GM12878 (cell line): ENCODE data around the gene SLC1A2. TPM values are rescaled to one million over a fixed set of nuclear protein-coding genes. Genes with fewer than 3 reads are reported as not detected.

Source experiments
- ATAC-seq: fragments of 200-7000 bp; cut with Tn5 transposase; 3 replicates; pipeline ENCODE4 v1.9.1; 2020; ENCODE audit warnings: mild to moderate bottlenecking, moderate library complexity
- BruUV-seq: library from RNA; stranded (reverse); fragments of 400-500 nt; replicated peaks from 2 replicates; lab custom pipeline; 2021; lab: Mats Ljungman, UMichigan
- CTCF ChIA-PET: fragments of 300-600 bp; sonication (Branson Sonifier 250); formaldehyde crosslinking; extraction: SDS; loops from one replicate; lab custom pipeline; 2021; ENCODE audit warnings: inconsistent platforms; lab: Yijun Ruan, JAX
- POLR2A ChIA-PET: fragments of 350-600 bp; formaldehyde crosslinking; extraction: SDS; loops from one replicate; lab custom pipeline; 2021; ENCODE audit warnings: inconsistent platforms; lab: Charles Lee
- RAD21 ChIA-PET: fragments of 300-600 bp; sonication (Branson Sonifier 250); formaldehyde crosslinking; loops from one replicate; lab custom pipeline; 2023; ENCODE audit warnings: antibody characterized with exemption; ENCODE audit not compliant: unreplicated experiment; lab: Charles Lee
- SMC1A ChIA-PET: fragments of 300-600 bp; sonication (Branson Sonifier 250); formaldehyde crosslinking; loops from one replicate; lab custom pipeline; 2023; ENCODE audit not compliant: unreplicated experiment, uncharacterized antibody; lab: Charles Lee
- DNase-seq: peaks from one replicate; pipeline ENCODE4 v3.0.0-alpha.2; 2011; ENCODE audit warnings: low read depth, low spot score
- FAIRE-seq: peaks from 3 replicates; lab custom pipeline; 2011; peaks lifted over from hg19 to GRCh38; lab: Jason Lieb, UNC
- H2AFZ ChIP-seq: 2 replicates; pipeline ENCODE4 v1.6.0; 2011; ENCODE audit warnings: low read depth, low read length, control low read depth; ENCODE audit not compliant: control insufficient read depth
- H3K27ac ChIP-seq: 2 replicates; pipeline ENCODE4 v1.5.1; 2011; ENCODE audit warnings: control low read depth; ENCODE audit not compliant: control insufficient read depth, insufficient read depth
- H3K27me3 ChIP-seq, 2 experiments: replicated peaks in 1 of 2; 2 replicates each; pipeline versions ENCODE4 v1.6.0 to v1.6.1; 2011; ENCODE audit warnings: low read length in 1 of 2; ENCODE audit not compliant: control insufficient read depth in 2 of 2, insufficient read depth in 2 of 2
- H3K36me3 ChIP-seq, 2 experiments: 2 replicates each; pipeline ENCODE4 v1.5.1; 2011; ENCODE audit warnings: low read length in 1 of 2; ENCODE audit not compliant: control insufficient read depth in 2 of 2, insufficient read depth in 2 of 2
- H3K4me1 ChIP-seq: 2 replicates; pipeline ENCODE4 v1.6.1; 2011; ENCODE audit warnings: mild to moderate bottlenecking, low read length, moderate library complexity, mixed read lengths; ENCODE audit not compliant: control insufficient read depth, insufficient read depth
- H3K4me2 ChIP-seq: 2 replicates; pipeline ENCODE4 v1.6.0; 2011; ENCODE audit warnings: control low read depth; ENCODE audit not compliant: control insufficient read depth, insufficient read depth
- H3K4me3 ChIP-seq: fragments of 200-600 bp; sonication (generic); 2 replicates; pipeline ENCODE4 v1.5.1; 2016
- H3K79me2 ChIP-seq: 2 replicates; pipeline ENCODE4 v1.6.0; 2011; ENCODE audit warnings: low read length; ENCODE audit not compliant: control insufficient read depth, insufficient read depth
- H3K9ac ChIP-seq: 2 replicates; pipeline ENCODE4 v1.8.0; 2011; ENCODE audit warnings: low read length, control low read depth, mixed read lengths; ENCODE audit not compliant: control insufficient read depth, insufficient read depth
- H3K9me3 ChIP-seq: replicated peaks from 3 replicates; pipeline ENCODE4 v1.5.1; 2011; ENCODE audit warnings: mild to moderate bottlenecking, low read length; ENCODE audit not compliant: control insufficient read depth, insufficient read depth
- H4K20me1 ChIP-seq: 2 replicates; pipeline ENCODE4 v1.6.0; 2011; ENCODE audit not compliant: control insufficient read depth, insufficient read depth
- ELK1 ChIP-seq: IDR thresholded peaks from 2 replicates; pipeline ENCODE4 v1.6.1; 2012; ENCODE audit warnings: low read depth, low read length, improper control_type of control experiment
- FOS ChIP-seq: IDR thresholded peaks from 3 replicates; pipeline ENCODE4 v1.6.1; 2011; ENCODE audit warnings: borderline replicate concordance; ENCODE audit not compliant: insufficient read length; ENCODE audit errors: extremely low read depth
- GABPA ChIP-seq: IDR thresholded peaks from 2 replicates; pipeline ENCODE4 v1.6.1; 2014; ENCODE audit warnings: antibody characterized with exemption, low read depth, mild to moderate bottlenecking, inconsistent platforms
- HDAC6 ChIP-seq: fragments of 200-600 bp; sonication (generic); IDR thresholded peaks from one replicate; pipeline ENCODE4 v1.8.0; 2017; ENCODE audit warnings: antibody characterized with exemption; ENCODE audit not compliant: unreplicated experiment
- SRF ChIP-seq, 2 experiments: IDR thresholded peaks; 2 replicates each; pipeline ENCODE4 v1.6.1; 2011; ENCODE audit warnings: low read depth in 2 of 2, low read length in 2 of 2, mild to moderate bottlenecking in 1 of 2, moderate library complexity in 1 of 2
- WRNIP1 ChIP-seq: IDR thresholded peaks from 2 replicates; pipeline ENCODE4 v1.6.1; 2011; ENCODE audit warnings: low read depth, low read length, improper control_type of control experiment, borderline replicate concordance
- ZBED1 ChIP-seq: IDR thresholded peaks from 2 replicates; pipeline ENCODE4 v1.6.1; 2016; ENCODE audit warnings: borderline replicate concordance
- WGBS: methylation state at CpG from one replicate; pipeline ENCODE4 v1.1.6; 2016; ENCODE audit warnings: low lambda C conversion rate; ENCODE audit not compliant: insufficient replicate concordance, insufficient coverage; ENCODE audit errors: missing lambda C conversion rate; 5-methylcytosine and 5-hydroxymethylcytosine counted together
- in situ Hi-C: fragments of 300-500 bp; cut with MboI; formaldehyde crosslinking; loops from 9 replicates; pipeline ENCODE4 v1.14.3; 2018; ENCODE audit warnings: mixed read lengths
- intact Hi-C: fragments of 100-400 bp; cut with micrococcal nuclease; formaldehyde crosslinking; loops from one replicate; pipeline ENCODE4 v1.14.2; 2022; ENCODE audit not compliant: unreplicated experiment
- polyA plus RNA-seq, 11 experiments: library from polyadenylated mRNA; depleted of rRNA in 4 of 11; unstranded in 6 of 11; stranded (reverse) in 5 of 11; fragments of >200 nt; fragmentation: Nextera tagmentation in 4 of 11; fragmentation: Illumina TruSeq in 1 of 11; extraction: Ambion mirVana in 4 of 11; extraction: Trizol in 1 of 11; gene quantifications; 1 replicate in 1 of 11; 2 replicates in 10 of 11; pipeline versions ENCODE4 v1.2.1 to v1.2.3, GENCODE V29; 2011 to 2016; ENCODE audit warnings: inconsistent platforms in 2 of 11, missing spikeins in 2 of 11, low read depth in 1 of 11
- total RNA-seq, 4 experiments: library from RNA; depleted of rRNA in 3 of 4; stranded (reverse); fragments of >200 nt in 3 of 4; fragmentation: Illumina TruSeq in 1 of 4; extraction: Trizol in 1 of 4; gene quantifications; 2 replicates each; pipeline versions ENCODE4 v1.2.1 to v1.2.3, GENCODE V29; 2013 to 2021

SLC1A2 gene
- total and polyA plus RNA-seq, 10 of the 15 experiments (the other 5 are each of a cell fraction or from before 2014, with no cell fraction given): 0.01 to 0.84 (median 0.22) TPM; not detected in 1

- no peak for TF ChIP-seq FOS
- peak; percentile 70; the same call in 1 of the 2 replicates for TF ChIP-seq ELK1
- TF ChIP-seq, all 136 proteins: peak for 20
These were observed 76.2 kb downstream of the SLC1A2 start (continued) for GRCh38 chr11:35343033-35343598.

GRCh38 chr11:35340715-35341114 lies 78.6 kb downstream of the SLC1A2 start:
- in situ Hi-C loops: no loop called here
- CTCF ChIA-PET: interaction anchor here (1.0 kb wide), 1 partner anchor 37 kb away, joined by 3 read pairs; no protein-coding TSS in a partner anchor

More at GRCh38 chr11:35340715-35341114, 78.6 kb downstream of the SLC1A2 start:
- no TSS peak for BruUV-seq
- Histone ChIP-seq H4K20me1 (no peaks in the 10 kb centered on the region), H3K4me3 (no peak overlapping the region), H3K4me1 (peaks cover 24% of the 10 kb centered on the region), H3K27ac (no peak overlapping the region), H3K79me2 (no peaks in the 10 kb centered on the region), H2AFZ (no peak overlapping the region), H3K4me2 (no peak overlapping the region), H3K9ac (no peak overlapping the region), H3K9me3 (peaks cover 3% of the 10 kb centered on the region; the same call in 1 of the 3 replicates), H3K36me3 (no peaks in the 10 kb centered on the region), H3K27me3 (no peaks in the 10 kb centered on the region)
- DNase-seq (no peak), ATAC-seq (no peak), FAIRE-seq (no peak)
- WGBS: 96% methylated on average over 2 of the region's 2 CpGs
- RAD21 ChIA-PET: no interaction called here
- TF ChIP-seq ZBED1: no peak
- TF ChIP-seq WRNIP1: no peak
- no peak for TF ChIP-seq GABPA
- TF ChIP-seq HDAC6: no peak
- TF ChIP-seq SRF (IDR thresholded peaks at IDR 0.05; ENCODE audit: low read depth in 2 of 2, low read length in 2 of 2): no peak
- SMC1A ChIA-PET: interaction anchor here (1.0 to 1.4 kb wide), 3 partner anchors 16 to 102 kb away, joined by 3 to 4 read pairs (median 4); no protein-coding TSS in a partner anchor
- POLR2A ChIA-PET: no interaction called here
- intact Hi-C loops: no loop called here
